B cell (primary cell): Measurements from ENCODE around the gene PIGZ.

Source experiments
- CTCF ChIP-seq: fragments of 200-600 bp; IDR thresholded peaks from one replicate; pipeline ENCODE4 v1.8.0; 2022; ENCODE audit warnings: antibody characterized with exemption, mild to moderate bottlenecking
- EZH2 ChIP-seq: IDR thresholded peaks from 2 replicates; pipeline ENCODE4 v1.6.1; 2012; ENCODE audit warnings: borderline replicate concordance, low read depth, mild to moderate bottlenecking, moderate library complexity, low read length; ENCODE audit not compliant: insufficient read depth, poor library complexity, severe bottlenecking

- no peak for TF ChIP-seq CTCF
- no peak for TF ChIP-seq EZH2
Observed at GRCh38 chr3:197015790-197016736, 47.4 kb upstream of the PIGZ start.
